ENCODE data around the gene GOLGA8M.
"Not testable (repeated sequence)": the region's sequence is repeated elsewhere in the genome, so short reads cannot be mapped to it uniquely, and the experiment has no call there.

Gene GOLGA8M

GRCh38 chr15:28712270-28712669 is at the start of gene GOLGA8M:
TSS of gene GOLGA8M (minus strand) at chr15:28712421. CDS start at chr15:28712323, 98 bp downstream.
- not testable (repeated sequence) for DNase-seq (ENCODE audit: low read depth in 2 of 2)

- not testable (repeated sequence) for DNase-seq (ENCODE audit: low read depth in 2 of 2)
These were observed 30.7 kb upstream of the GOLGA8M start for GRCh38 chr15:28742890-28743289.

- not testable (repeated sequence) for DNase-seq (ENCODE audit: low read depth in 2 of 2)
These were observed 26.5 kb upstream of the GOLGA8M start for GRCh38 chr15:28738590-28739292.

GRCh38 chr15:28738200-28738561 is 26.0 kb upstream of the GOLGA8M start:
- DNase-seq (ENCODE audit: low read depth in 2 of 2) = not testable (repeated sequence)

- DNase-seq (ENCODE audit: low read depth in 2 of 2) = not testable (repeated sequence)
These were observed 25.4 kb upstream of the GOLGA8M start for GRCh38 chr15:28737521-28738199.

GRCh38 chr15:28728061-28728460 is 15.8 kb upstream of the GOLGA8M start:
- not testable (repeated sequence) for DNase-seq (ENCODE audit: low read depth in 2 of 2)

- DNase-seq (ENCODE audit: low read depth in 2 of 2) = not testable (repeated sequence)
These were observed 14.8 kb upstream of the GOLGA8M start for GRCh38 chr15:28727026-28727425.

GRCh38 chr15:28726102-28726501 is 13.9 kb upstream of the GOLGA8M start:
- no peak for DNase-seq (ENCODE audit: low read depth in 2 of 2)

- no peak for DNase-seq (ENCODE audit: low read depth in 2 of 2)
These were observed 13.3 kb upstream of the GOLGA8M start for GRCh38 chr15:28725556-28725955.

GRCh38 chr15:28723986-28724385 is 11.8 kb upstream of the GOLGA8M start:
- DNase-seq (ENCODE audit: low read depth in 2 of 2) = not testable (repeated sequence)

- not testable (repeated sequence) for DNase-seq (ENCODE audit: low read depth in 2 of 2)
These were observed 7.4 kb upstream of the GOLGA8M start for GRCh38 chr15:28719626-28720025.

GRCh38 chr15:28718576-28718975 is 6.4 kb upstream of the GOLGA8M start:
- DNase-seq (ENCODE audit: low read depth in 2 of 2) = not testable (repeated sequence)

GRCh38 chr15:28714176-28714575 is 2.0 kb upstream of the GOLGA8M start:
- not testable (repeated sequence) for DNase-seq (ENCODE audit: low read depth in 2 of 2)

- not testable (repeated sequence) for DNase-seq (ENCODE audit: low read depth in 2 of 2)
These were observed 8.3 kb downstream of the GOLGA8M start for GRCh38 chr15:28703927-28704326.

GRCh38 chr15:28702427-28702826 is 9.8 kb downstream of the GOLGA8M start:
- not testable (repeated sequence) for DNase-seq (ENCODE audit: low read depth in 2 of 2)

GRCh38 chr15:28694006-28694751 is 18.0 kb downstream of the GOLGA8M start:
- not testable (repeated sequence) for DNase-seq (ENCODE audit: low read depth in 2 of 2)

- DNase-seq (ENCODE audit: low read depth in 2 of 2) = not testable (repeated sequence)
These were observed 19.2 kb downstream of the GOLGA8M start for GRCh38 chr15:28693021-28693420.

- DNase-seq (ENCODE audit: low read depth in 2 of 2) = not testable (repeated sequence)
These were observed 38.7 kb downstream of the GOLGA8M start for GRCh38 chr15:28673533-28673932.

- not testable (repeated sequence) for DNase-seq (ENCODE audit: low read depth in 2 of 2)
These were observed 40.1 kb downstream of the GOLGA8M start for GRCh38 chr15:28672122-28672521.

- DNase-seq (ENCODE audit: low read depth in 2 of 2) = not testable (repeated sequence)
These were observed 45.8 kb downstream of the GOLGA8M start for GRCh38 chr15:28666402-28666801.

- not testable (repeated sequence) for DNase-seq (ENCODE audit: low read depth in 2 of 2)
These were observed 47.6 kb downstream of the GOLGA8M start for GRCh38 chr15:28664575-28664974.

GRCh38 chr15:28663717-28664116 is 48.5 kb downstream of the GOLGA8M start:
- not testable (repeated sequence) for DNase-seq (ENCODE audit: low read depth in 2 of 2)

Data from stimulated activated CD4-positive, alpha-beta T cell treated with anti-CD3 and anti-CD28 coated beads, Interleukin-1b, Interleukin-23, amount 100 ng/mL, for 4 hours (primary cell).